SK-N-SH (cell line): ENCODE data around the gene LCE4A. TPM values are rescaled to one million over a fixed set of nuclear protein-coding genes. Genes with fewer than 3 reads are reported as not detected.

ENCODE experiments used
- CTCF ChIA-PET: fragments of 300-600, 350-600 bp; formaldehyde crosslinking; extraction: SDS; loops from one replicate; lab custom pipeline; 2021; lab: Yijun Ruan, JAX
- POLR2A ChIA-PET: fragments of 350-600 bp; sonication (Branson Sonifier 250); formaldehyde crosslinking; extraction: SDS; loops from one replicate; lab custom pipeline; 2020; ENCODE audit warnings: antibody characterized with exemption, inconsistent platforms; lab: Yijun Ruan, JAX
- DNase-seq: peaks from one replicate; pipeline ENCODE4 v3.0.0; 2012
- H2AFZ ChIP-seq: fragments of 200-600 bp; sonication (generic); 2 replicates; pipeline ENCODE4 v1.8.1; 2016; ENCODE audit warnings: antibody characterized with exemption, mild to moderate bottlenecking, low read depth
- H3F3A ChIP-seq: fragments of 200-600 bp; sonication (generic); replicated peaks from 2 replicates; pipeline ENCODE3; 2016; ENCODE audit warnings: antibody characterized with exemption, mild to moderate bottlenecking; ENCODE audit not compliant: insufficient read depth
- H3K27ac ChIP-seq, 2 experiments: fragments of 200-500 bp in 1 of 2; fragments of 200-600 bp in 1 of 2; sonication (Bioruptor generic) in 1 of 2; sonication (generic), shearing (Covaris generic) in 1 of 2; 2 replicates each; pipeline versions ENCODE4 v1.5.1 to v1.6.1; 2014 to 2016; ENCODE audit warnings: low read depth in 2 of 2, inconsistent platforms in 1 of 2, low read length in 1 of 2, mild to moderate bottlenecking in 1 of 2, mixed read lengths in 1 of 2
- H3K27me3 ChIP-seq: fragments of 200-600 bp; sonication (generic), shearing (Covaris generic); 2 replicates; pipeline ENCODE4 v1.6.1; 2016; ENCODE audit warnings: mixed run types; ENCODE audit not compliant: insufficient read depth
- H3K36me3 ChIP-seq, 2 experiments: fragments of 200-500 bp in 1 of 2; fragments of 200-600 bp in 1 of 2; sonication (Bioruptor generic) in 1 of 2; sonication (generic) in 1 of 2; replicated peaks in 1 of 2; 2 replicates each; pipeline versions ENCODE3 to v1.5.1; 2014 to 2016; ENCODE audit warnings: low read length in 1 of 2, mild to moderate bottlenecking in 1 of 2; ENCODE audit not compliant: insufficient read depth in 2 of 2, control insufficient read depth in 1 of 2
- H3K4me1 ChIP-seq, 2 experiments: fragments of 200-500 bp in 1 of 2; fragments of 200-600 bp in 1 of 2; sonication (Bioruptor generic) in 1 of 2; sonication (generic), shearing (Covaris generic) in 1 of 2; 2 replicates each; pipeline versions ENCODE4 v1.5.1 to v1.6.1; 2014 to 2016; ENCODE audit warnings: low read depth in 1 of 2, low read length in 1 of 2, mixed run types in 1 of 2; ENCODE audit not compliant: insufficient read depth in 2 of 2, control insufficient read depth in 1 of 2
- H3K4me2 ChIP-seq: fragments of 200-600 bp; sonication (generic), shearing (Covaris generic); 2 replicates; pipeline ENCODE4 v1.6.1; 2017; ENCODE audit warnings: mixed run types
- H3K4me3 ChIP-seq, 2 experiments: fragments of 200-500 bp in 1 of 2; fragments of 200-600 bp in 1 of 2; sonication (Bioruptor generic) in 1 of 2; sonication (generic), shearing (Covaris generic) in 1 of 2; 2 replicates each; pipeline versions ENCODE4 v1.5.1 to v1.8.1; 2014 to 2016; ENCODE audit warnings: low read depth in 2 of 2, inconsistent platforms in 1 of 2, low read length in 1 of 2, mild to moderate bottlenecking in 1 of 2, mixed read lengths in 1 of 2, moderate library complexity in 1 of 2
- H3K79me2 ChIP-seq: fragments of 200-600 bp; sonication (generic); 2 replicates; pipeline ENCODE4 v1.8.1; 2017; ENCODE audit warnings: mild to moderate bottlenecking; ENCODE audit not compliant: insufficient read depth
- H3K9ac ChIP-seq: fragments of 200-600 bp; sonication (generic); 2 replicates; pipeline ENCODE4 v1.6.1; 2017; ENCODE audit warnings: mixed run types
- H3K9me2 ChIP-seq: fragments of 200-600 bp; sonication (generic); 2 replicates; pipeline ENCODE4 v1.6.1; 2017; ENCODE audit warnings: mixed run types
- H3K9me3 ChIP-seq: fragments of 200-600 bp; sonication (generic); 2 replicates; pipeline ENCODE4 v1.6.1; 2017; ENCODE audit warnings: mixed run types, mild to moderate bottlenecking, moderate library complexity
- H4K20me1 ChIP-seq: fragments of 200-600 bp; sonication (generic); 2 replicates; pipeline ENCODE4 v1.6.1; 2017; ENCODE audit warnings: mild to moderate bottlenecking, mixed run types; ENCODE audit not compliant: insufficient read depth
- ELF1 ChIP-seq: IDR thresholded peaks from 2 replicates; pipeline ENCODE4 v1.4.0; 2012
- EZH2phosphoT487 ChIP-seq: fragments of 200-600 bp; sonication (generic); IDR thresholded peaks from 2 replicates; pipeline ENCODE4 v1.6.1; 2017; ENCODE audit warnings: low read depth, mixed run types, mild to moderate bottlenecking, antibody characterized with exemption, moderate library complexity, borderline replicate concordance
- FOSL2 ChIP-seq: IDR thresholded peaks from 2 replicates; pipeline ENCODE4 v1.4.0; 2012; ENCODE audit warnings: low read depth, mild to moderate bottlenecking, moderate library complexity, borderline replicate concordance
- FOXM1 ChIP-seq: IDR thresholded peaks from 2 replicates; pipeline ENCODE4 v1.4.0; 2012; ENCODE audit warnings: low read depth, mild to moderate bottlenecking
- GABPA ChIP-seq: IDR thresholded peaks from 2 replicates; pipeline ENCODE4 v1.4.0; 2012; ENCODE audit warnings: low read depth, mild to moderate bottlenecking
- GATA2 ChIP-seq: sonication (generic); formaldehyde crosslinking; IDR thresholded peaks from 2 replicates; pipeline ENCODE4 v1.5.0; 2020; ENCODE audit warnings: mild to moderate bottlenecking, missing genetic modification reagents
- MEF2A ChIP-seq: IDR thresholded peaks from 2 replicates; pipeline ENCODE4 v1.4.0; 2012; ENCODE audit warnings: low read depth, borderline replicate concordance
- MXI1 ChIP-seq: IDR thresholded peaks from 2 replicates; pipeline ENCODE4 v1.6.1; 2012; ENCODE audit warnings: mild to moderate bottlenecking, low read depth, low read length, improper control_type of control experiment
- NFIC ChIP-seq: IDR thresholded peaks from 2 replicates; pipeline ENCODE4 v1.4.0; 2012; ENCODE audit warnings: borderline replicate concordance
- NRF1 ChIP-seq: IDR thresholded peaks from 2 replicates; pipeline ENCODE4 v1.6.1; 2012; ENCODE audit warnings: low read depth, mild to moderate bottlenecking, low read length
- POLR2AphosphoS5 ChIP-seq: IDR thresholded peaks from 2 replicates; pipeline ENCODE4 v1.6.1; 2012; ENCODE audit warnings: low read depth, low read length
- RFX5 ChIP-seq: IDR thresholded peaks from 2 replicates; pipeline ENCODE4 v1.6.1; 2012; ENCODE audit warnings: mild to moderate bottlenecking, improper control_type of control experiment, low read length
- SMC3 ChIP-seq: IDR thresholded peaks from 2 replicates; pipeline ENCODE4 v1.6.1; 2012; ENCODE audit warnings: low read depth, low read length, improper control_type of control experiment
- TCF12 ChIP-seq: IDR thresholded peaks from 2 replicates; pipeline ENCODE4 v1.4.0; 2012
- TEAD4 ChIP-seq: IDR thresholded peaks from 2 replicates; pipeline ENCODE4 v1.4.0; 2012; ENCODE audit warnings: mild to moderate bottlenecking, borderline replicate concordance; ENCODE audit not compliant: insufficient read depth
- YY1 ChIP-seq: IDR thresholded peaks from 2 replicates; pipeline ENCODE4 v1.4.0; 2012; ENCODE audit warnings: low read depth, mild to moderate bottlenecking
- WGBS: methylation state at CpG from one replicate; pipeline ENCODE4 v1.1.6; 2017; ENCODE audit warnings: low lambda C conversion rate; 5-methylcytosine and 5-hydroxymethylcytosine counted together
- polyA plus RNA-seq, 3 experiments: library from polyadenylated mRNA; depleted of rRNA; stranded (reverse); fragments of >200 nt; gene quantifications; 2 replicates each; pipeline ENCODE4 v1.2.3, GENCODE V29; 2012
- TF ChIP-seq, protein P1 (sequence below): fragments of 200-600 bp; sonication (generic); IDR thresholded peaks from 2 replicates; pipeline ENCODE4 v1.6.1; 2017; ENCODE audit warnings: antibody characterized with exemption, mild to moderate bottlenecking, moderate library complexity
- TF ChIP-seq, protein P2 (sequence below): IDR thresholded peaks from 2 replicates; pipeline ENCODE4 v1.4.0; 2012; ENCODE audit warnings: low read depth, borderline replicate concordance
- TF ChIP-seq, protein P3 (sequence below): IDR thresholded peaks from 2 replicates; pipeline ENCODE4; 2012
- TF ChIP-seq, protein P4 (sequence below): fragments of 150-350 bp; IDR thresholded peaks from 2 replicates; pipeline ENCODE4 v1.6.1; 2017; ENCODE audit warnings: antibody characterized with exemption, low read length, low read depth, borderline replicate concordance

Gene LCE4A, protein sequence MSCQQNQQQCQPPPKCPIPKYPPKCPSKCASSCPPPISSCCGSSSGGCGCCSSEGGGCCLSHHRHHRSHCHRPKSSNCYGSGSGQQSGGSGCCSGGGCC
- polyA plus RNA-seq (2012; rRNA removed): not detected in 2 replicates
- polyA plus RNA-seq (2012; cell fraction: cytosol; rRNA removed): not detected in 2 replicates
- not detected in 2 replicates for polyA plus RNA-seq (2012; cell fraction: nucleus; rRNA removed)

DNA sequence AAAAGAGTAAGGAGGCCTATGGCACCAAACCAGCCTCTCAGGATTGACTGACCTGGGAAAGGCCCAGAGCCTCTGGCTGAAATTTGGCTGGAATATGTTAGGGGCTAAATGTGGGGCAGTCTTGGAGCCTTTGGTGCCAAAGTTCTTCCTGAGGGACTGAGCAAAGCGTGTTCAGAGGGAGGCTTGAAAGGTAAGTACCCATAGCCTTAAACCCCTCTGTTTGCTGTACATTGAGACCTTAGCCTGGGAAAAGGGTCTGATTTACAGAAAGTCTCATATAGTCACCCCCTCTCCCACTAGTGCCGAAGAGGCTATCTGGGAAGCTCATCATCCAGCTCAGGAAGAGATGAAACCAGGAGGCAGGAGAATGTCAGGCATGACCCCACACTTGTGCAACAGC, at the start of gene LCE4A:
Gene LCE4A, plus strand, starts transcription at position 301 of the 400 bp plus-strand sequence. CDS start 916 bp downstream, outside the sequence.
- POLR2A ChIA-PET: no interaction called here
- Histone ChIP-seq H3K79me2 (no peaks in the 10 kb centered on the region), H3F3A (no peaks in the 10 kb centered on the region), H3K36me3 (no peaks in the 10 kb centered on the region), H3K9me3 (no peaks in the 10 kb centered on the region), H3K27ac (no peak within 1 kb of the TSS), H3K4me3 (no peak within 1 kb of the TSS), H3K9ac (no peak within 1 kb of the TSS), H3K4me2 (no peak within 1 kb of the TSS), H3K27me3 (no peaks in the 10 kb centered on the region)
- WGBS: 10% methylated on average over 2 of the region's 2 CpGs
- no peak for TF ChIP-seq YY1
- TF ChIP-seq, protein P1, sequence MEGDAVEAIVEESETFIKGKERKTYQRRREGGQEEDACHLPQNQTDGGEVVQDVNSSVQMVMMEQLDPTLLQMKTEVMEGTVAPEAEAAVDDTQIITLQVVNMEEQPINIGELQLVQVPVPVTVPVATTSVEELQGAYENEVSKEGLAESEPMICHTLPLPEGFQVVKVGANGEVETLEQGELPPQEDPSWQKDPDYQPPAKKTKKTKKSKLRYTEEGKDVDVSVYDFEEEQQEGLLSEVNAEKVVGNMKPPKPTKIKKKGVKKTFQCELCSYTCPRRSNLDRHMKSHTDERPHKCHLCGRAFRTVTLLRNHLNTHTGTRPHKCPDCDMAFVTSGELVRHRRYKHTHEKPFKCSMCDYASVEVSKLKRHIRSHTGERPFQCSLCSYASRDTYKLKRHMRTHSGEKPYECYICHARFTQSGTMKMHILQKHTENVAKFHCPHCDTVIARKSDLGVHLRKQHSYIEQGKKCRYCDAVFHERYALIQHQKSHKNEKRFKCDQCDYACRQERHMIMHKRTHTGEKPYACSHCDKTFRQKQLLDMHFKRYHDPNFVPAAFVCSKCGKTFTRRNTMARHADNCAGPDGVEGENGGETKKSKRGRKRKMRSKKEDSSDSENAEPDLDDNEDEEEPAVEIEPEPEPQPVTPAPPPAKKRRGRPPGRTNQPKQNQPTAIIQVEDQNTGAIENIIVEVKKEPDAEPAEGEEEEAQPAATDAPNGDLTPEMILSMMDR: no peak
- TF ChIP-seq NFIC: no peak
- no peak for TF ChIP-seq GATA2 (CRISPR knock-in tag)
- TF ChIP-seq FOXM1: no peak
- no peak for TF ChIP-seq MEF2A
- TF ChIP-seq, protein P2, sequence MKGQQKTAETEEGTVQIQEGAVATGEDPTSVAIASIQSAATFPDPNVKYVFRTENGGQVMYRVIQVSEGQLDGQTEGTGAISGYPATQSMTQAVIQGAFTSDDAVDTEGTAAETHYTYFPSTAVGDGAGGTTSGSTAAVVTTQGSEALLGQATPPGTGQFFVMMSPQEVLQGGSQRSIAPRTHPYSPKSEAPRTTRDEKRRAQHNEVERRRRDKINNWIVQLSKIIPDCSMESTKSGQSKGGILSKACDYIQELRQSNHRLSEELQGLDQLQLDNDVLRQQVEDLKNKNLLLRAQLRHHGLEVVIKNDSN: no peak
- no peak for TF ChIP-seq SMC3
- TF ChIP-seq POLR2AphosphoS5: no peak
- no peak for TF ChIP-seq TCF12
- TF ChIP-seq, protein P3, sequence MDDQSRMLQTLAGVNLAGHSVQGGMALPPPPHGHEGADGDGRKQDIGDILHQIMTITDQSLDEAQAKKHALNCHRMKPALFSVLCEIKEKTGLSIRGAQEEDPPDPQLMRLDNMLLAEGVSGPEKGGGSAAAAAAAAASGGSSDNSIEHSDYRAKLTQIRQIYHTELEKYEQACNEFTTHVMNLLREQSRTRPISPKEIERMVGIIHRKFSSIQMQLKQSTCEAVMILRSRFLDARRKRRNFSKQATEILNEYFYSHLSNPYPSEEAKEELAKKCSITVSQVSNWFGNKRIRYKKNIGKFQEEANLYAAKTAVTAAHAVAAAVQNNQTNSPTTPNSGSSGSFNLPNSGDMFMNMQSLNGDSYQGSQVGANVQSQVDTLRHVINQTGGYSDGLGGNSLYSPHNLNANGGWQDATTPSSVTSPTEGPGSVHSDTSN: no peak
- TF ChIP-seq MXI1: no peak
- no peak for TF ChIP-seq ELF1
- no peak for TF ChIP-seq TEAD4
- no peak for TF ChIP-seq EZH2phosphoT487
- TF ChIP-seq NRF1: no peak
- TF ChIP-seq, all 33 proteins: peak for 0
- DNase-seq: no peak
- Histone ChIP-seq H4K20me1 (no peaks in the 10 kb centered on the region), H2AFZ (no peak within 1 kb of the TSS), H3K9me2 (no peaks in the 10 kb centered on the region), H3K4me1 (no peaks in the 10 kb centered on the region)
- CTCF ChIA-PET: no interaction called here

DNA sequence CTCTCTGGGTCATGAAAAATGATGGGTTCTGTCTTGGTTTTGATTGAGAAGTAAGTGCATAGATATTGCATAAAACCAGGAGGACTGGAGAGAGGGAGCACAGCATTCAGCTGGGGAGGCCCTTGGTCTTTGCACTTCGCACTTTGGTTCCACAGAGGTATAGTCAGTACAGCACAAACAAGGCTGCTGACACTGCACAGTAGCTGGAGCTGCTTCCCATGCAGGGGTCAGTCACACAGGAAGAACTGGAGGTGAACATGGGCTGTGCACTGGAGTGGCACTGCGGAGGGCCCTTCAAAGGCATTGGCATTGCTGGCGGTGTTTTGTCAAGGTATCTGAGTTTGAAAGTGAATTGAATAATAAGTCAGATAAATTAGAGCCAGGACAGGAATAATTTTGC, 49.3 kb upstream of the LCE4A start:
- Histone ChIP-seq H2AFZ (no peak overlapping the region), H3K4me2 (no peak overlapping the region), H3K27ac (no peak overlapping the region), H3K79me2 (no peaks in the 10 kb centered on the region), H3K36me3 (no peaks in the 10 kb centered on the region), H3K27me3 (no peaks in the 10 kb centered on the region), H3K9me3 (no peaks in the 10 kb centered on the region), H3K4me1 (no peaks in the 10 kb centered on the region), H3F3A (peaks cover 6% of the 10 kb centered on the region), H3K9ac (no peak overlapping the region), H3K4me3 (no peak overlapping the region), H3K9me2 (no peaks in the 10 kb centered on the region), H4K20me1 (no peaks in the 10 kb centered on the region)
- 0% methylated on average over 3 of the region's 3 CpGs for WGBS
- no peak for TF ChIP-seq RFX5
- TF ChIP-seq, protein P4, sequence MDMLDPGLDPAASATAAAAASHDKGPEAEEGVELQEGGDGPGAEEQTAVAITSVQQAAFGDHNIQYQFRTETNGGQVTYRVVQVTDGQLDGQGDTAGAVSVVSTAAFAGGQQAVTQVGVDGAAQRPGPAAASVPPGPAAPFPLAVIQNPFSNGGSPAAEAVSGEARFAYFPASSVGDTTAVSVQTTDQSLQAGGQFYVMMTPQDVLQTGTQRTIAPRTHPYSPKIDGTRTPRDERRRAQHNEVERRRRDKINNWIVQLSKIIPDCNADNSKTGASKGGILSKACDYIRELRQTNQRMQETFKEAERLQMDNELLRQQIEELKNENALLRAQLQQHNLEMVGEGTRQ: no peak
- no peak for TF ChIP-seq FOSL2
- no peak for TF ChIP-seq GABPA
- TF ChIP-seq FOXM1: no peak
- no peak for DNase-seq
- ChIA-PET CTCF (no interaction called here), POLR2A (no interaction called here)
